ENCODE data around the gene CAPN13. TPM values are rescaled to one million over a fixed set of nuclear protein-coding genes. Genes with fewer than 3 reads are reported as not detected.

Gene CAPN13
- total RNA-seq, 1 experiment from 2014 or later: 5.7 TPM

- H3K9ac ChIP-seq (ENCODE audit: extremely low read depth, insufficient read length, low read length): no peak overlapping the region
- H2BK5ac ChIP-seq (ENCODE audit: insufficient read length, low read length): no peak overlapping the region
- no peaks in the 10 kb centered on the region for H3K79me2 ChIP-seq (ENCODE audit: insufficient read depth, low read length)
- no peaks in the 10 kb centered on the region for H4K20me1 ChIP-seq (ENCODE audit: control insufficient read depth, insufficient read depth, insufficient read length)
- no peaks in the 10 kb centered on the region; a peak in 3 of 7 replicates for H3K36me3 Mint-ChIP-seq (ENCODE audit: insufficient read depth in 1 of 3, low read depth in 3 of 3)
- no peaks in the 10 kb centered on the region for H3K27me3 ChIP-seq (ENCODE audit: insufficient read depth, low read length)
- H3K79me1 ChIP-seq (ENCODE audit: insufficient read depth, low read depth, low read length, poor library complexity, severe bottlenecking): no peaks in the 10 kb centered on the region
- H2BK120ac ChIP-seq (ENCODE audit: low read depth, low read length, poor library complexity, severe bottlenecking): no peak overlapping the region
- no peak overlapping the region for H4K5ac ChIP-seq (ENCODE audit: insufficient read length, low read depth, low read length)
- H3K23ac ChIP-seq (ENCODE audit: insufficient read length, low read depth, low read length): no peak overlapping the region
- H3K18ac ChIP-seq (ENCODE audit: insufficient read length, low read depth, low read length): no peak overlapping the region
- no peak overlapping the region for H3K4ac ChIP-seq (ENCODE audit: low read depth, low read length)
- no peak overlapping the region for H2BK12ac ChIP-seq (ENCODE audit: insufficient read length, low read depth, low read length)
- H2BK15ac ChIP-seq (ENCODE audit: low read depth, low read length): no peak overlapping the region
- no peak overlapping the region for H3K56ac ChIP-seq (ENCODE audit: insufficient read length, low read depth, low read length)
- H3K9me3 Mint-ChIP-seq: no peaks in the 10 kb centered on the region; a peak in 3 of 5 replicates
- DNase-seq: no peak
- H3K4me2 ChIP-seq (ENCODE audit: insufficient read depth, insufficient read length, low read length): no peak overlapping the region
- H3K27ac Mint-ChIP-seq: no peak overlapping the region; a peak in 1 of 7 replicates
- peaks cover 2% of the 10 kb centered on the region for H3K27me3 Mint-ChIP-seq (ENCODE audit: low read depth)
- H3T11ph ChIP-seq (ENCODE audit: low read length): no peak overlapping the region
- no peaks in the 10 kb centered on the region for H3K23me2 ChIP-seq (ENCODE audit: insufficient read length, low read depth, low read length, poor library complexity, severe bottlenecking)
- no peak overlapping the region for H3K4me3 Mint-ChIP-seq
- H2AFZ ChIP-seq (ENCODE audit: low read length): no peak overlapping the region
- peaks cover 14% of the 10 kb centered on the region in 2 experiments for H3K4me1 Mint-ChIP-seq
- H4K91ac ChIP-seq (ENCODE audit: insufficient read length, low read depth, low read length): no peak overlapping the region
- H3K4me1 ChIP-seq (ENCODE audit: insufficient read depth, low read length): no peaks in the 10 kb centered on the region; the same call in 1 of the 2 replicates
- no peak overlapping the region for H3K14ac ChIP-seq (ENCODE audit: insufficient read depth, low read length)
- no CpG with 5 or more reads among the region's 12 CpGs for WGBS (ENCODE audit: extremely low coverage, insufficient read length, low lambda C conversion rate)
- H2BK20ac ChIP-seq (ENCODE audit: low read depth, low read length, poor library complexity, severe bottlenecking): no peak overlapping the region
- H3K9me3 ChIP-seq (ENCODE audit: control insufficient read depth, low read depth, low read length): no peaks in the 10 kb centered on the region
- H4K8ac ChIP-seq (replicated peaks; ENCODE audit: insufficient read length, low read depth, low read length): no peak overlapping the region
- H3K27ac ChIP-seq (ENCODE audit: insufficient read length, low read depth, low read length): no peak overlapping the region
- no peak for TF ChIP-seq CTCF (conservative IDR thresholded peaks at IDR 0.05)
- no peak overlapping the region for H2AK5ac ChIP-seq (ENCODE audit: insufficient read length, low read length)
Observed at GRCh38 chr2:30820381-30821055, 13.3 kb upstream of the CAPN13 start.
